Right cardiac atrium (tissue), 5 donors: ENCODE data around the gene GPATCH2. TPM values are rescaled to one million over a fixed set of nuclear protein-coding genes. Genes with fewer than 3 reads are reported as not detected.
"Not testable (repeated sequence)": the region's sequence is repeated elsewhere in the genome, so short reads cannot be mapped to it uniquely, and the experiment has no call there.

Source experiments
- ATAC-seq, 2 donors: fragments of 200-7000 bp; cut with Tn5 transposase; one replicate each; pipeline versions ENCODE4 v1.8.0 to v1.9.1; 2020; ENCODE audit warnings: moderate library complexity in 2 of 2, mild to moderate bottlenecking in 1 of 2
- DNase-seq, 3 donors: peaks; one replicate each; pipeline ENCODE4 v3.0.0-alpha.2; 2020
- H3K27ac ChIP-seq: one replicate; pipeline ENCODE4 v1.5.1; 2013; ENCODE audit warnings: mild to moderate bottlenecking, low read length, control low read depth, moderate library complexity
- H3K27me3 ChIP-seq: one replicate; pipeline ENCODE4 v1.6.1; 2013; ENCODE audit not compliant: control insufficient read depth, insufficient read depth
- H3K4me1 ChIP-seq: one replicate; pipeline ENCODE4 v1.6.1; 2013; ENCODE audit warnings: low read length; ENCODE audit not compliant: control insufficient read depth, insufficient read depth
- H3K4me3 ChIP-seq: one replicate; pipeline ENCODE4 v1.5.1; 2013; ENCODE audit warnings: low read length, control low read depth
- H3K9me3 ChIP-seq: one replicate; pipeline ENCODE4 v1.6.1; 2013; ENCODE audit warnings: low read length; ENCODE audit not compliant: control insufficient read depth
- WGBS: extraction: QIAGEN DNeasy Blood & Tissue Kit; methylation state at CpG from one replicate; pipeline ENCODE4 v1.1.7; 2013; 5-methylcytosine and 5-hydroxymethylcytosine counted together
- intact Hi-C, 4 donors: fragments of 100-400 bp; cut with DNase I; formaldehyde crosslinking; loops; one replicate each; pipeline versions ENCODE4 v1.11.0 to v1.14.0; 2022 to 2023
- polyA plus RNA-seq: library from polyadenylated mRNA; stranded (reverse); fragments of 200-250 nt; gene quantifications from one replicate; pipeline ENCODE4 v1.2.3, GENCODE V29; 2013
- total RNA-seq, 4 donors: library from RNA; stranded (reverse); fragmentation: NEBNext Ultra II Directional; extraction: Animal tissue kit (Norgen Biotek cat#: 25700); gene quantifications; one replicate each; pipeline ENCODE4 v1.2.1, GENCODE V29; 2021
- donor health status: healthy with polysubstance abuse.
- donor health status: DM: no; HTN: yes; CAD: no.
- donor health status: DM: no; HTN: no; CAD: no.
- donor health status: DM: no; HTN: yes; CAD: no; lungs with severe emphysema.
- donor health status: DM: yes; HTN: yes; CAD: no.

Gene GPATCH2
- total and polyA plus RNA-seq, 5 donors = 3.9 to 11.6 (median 9.3) TPM

- 78% methylated on average over 2 of the region's 2 CpGs for WGBS
- H3K4me3 ChIP-seq = no peak overlapping the region
- H3K27me3 ChIP-seq = no peaks in the 10 kb centered on the region
- H3K4me1 ChIP-seq = no peaks in the 10 kb centered on the region
- intact Hi-C loops = no loop called here
- no peak for ATAC-seq
- no peak for DNase-seq
- H3K27ac ChIP-seq = no peak overlapping the region
- H3K9me3 ChIP-seq = no peaks in the 10 kb centered on the region
Measured at GRCh38 chr1:217402301-217402700, 228.6 kb downstream of the GPATCH2 start.

- intact Hi-C loops = no loop called here
- peak in 1 of 2 donors; percentile 43 for ATAC-seq
- DNase-seq = no peak
- Histone ChIP-seq H3K4me1 (no peaks in the 10 kb centered on the region), H3K4me3 (no peak overlapping the region), H3K27me3 (no peaks in the 10 kb centered on the region), H3K27ac (no peak overlapping the region), H3K9me3 (no peaks in the 10 kb centered on the region)
- 75% methylated on average over 1 of the region's 1 CpG for WGBS
Measured at GRCh38 chr1:217393896-217394295, 237.0 kb downstream of the GPATCH2 start.

- no peak overlapping the region for H3K27ac ChIP-seq
- ATAC-seq (no peak), DNase-seq (no peak)
- intact Hi-C loops = no loop called here
- no peaks in the 10 kb centered on the region for H3K4me1 ChIP-seq
- H3K27me3 ChIP-seq = no peaks in the 10 kb centered on the region
- H3K9me3 ChIP-seq = no peaks in the 10 kb centered on the region
- WGBS = 69% methylated on average over 3 of the region's 3 CpGs
- no peak overlapping the region for H3K4me3 ChIP-seq
Measured at GRCh38 chr1:217392441-217392840, 238.4 kb downstream of the GPATCH2 start.

- 78% methylated on average over 5 of the region's 5 CpGs for WGBS
- Histone ChIP-seq H3K27ac (no peak overlapping the region), H3K4me1 (no peaks in the 10 kb centered on the region), H3K4me3 (no peak overlapping the region), H3K9me3 (no peaks in the 10 kb centered on the region), H3K27me3 (no peaks in the 10 kb centered on the region)
- intact Hi-C loops = no loop called here
- DNase-seq = no peak
- no peak for ATAC-seq
Measured at GRCh38 chr1:217389895-217390294, 241.0 kb downstream of the GPATCH2 start.

- WGBS = 80% methylated on average over 9 of the region's 9 CpGs
- Histone ChIP-seq H3K27me3 (no peaks in the 10 kb centered on the region), H3K9me3 (no peaks in the 10 kb centered on the region), H3K4me1 (no peaks in the 10 kb centered on the region), H3K27ac (no peak overlapping the region), H3K4me3 (no peak overlapping the region)
- intact Hi-C loops = no loop called here
- DNase-seq (no peak), ATAC-seq (no peak)
Measured at GRCh38 chr1:217388522-217389065, 242.3 kb downstream of the GPATCH2 start.

GRCh38 chr1:217381773-217382172, 249.1 kb downstream of the GPATCH2 start:
- H3K4me1 ChIP-seq, ATAC-seq, DNase-seq, H3K9me3 ChIP-seq, H3K27ac ChIP-seq, intact Hi-C loops, H3K27me3 ChIP-seq, H3K4me3 ChIP-seq: not testable (repeated sequence)
- 31% methylated on average over 2 of the region's 2 CpGs for WGBS

GRCh38 chr1:217379804-217380203, 251.1 kb downstream of the GPATCH2 start:
- H3K9me3 ChIP-seq, intact Hi-C loops, DNase-seq, H3K27ac ChIP-seq, H3K27me3 ChIP-seq, H3K4me3 ChIP-seq, ATAC-seq, H3K4me1 ChIP-seq: not testable (repeated sequence)
- WGBS = 83% methylated on average over 5 of the region's 5 CpGs

GRCh38 chr1:217379336-217379735, 251.6 kb downstream of the GPATCH2 start:
- H3K27me3 ChIP-seq = no peaks in the 10 kb centered on the region
- H3K4me3 ChIP-seq = no peak overlapping the region
- H3K4me1 ChIP-seq = no peaks in the 10 kb centered on the region
- no peak for DNase-seq
- intact Hi-C loops = no loop called here
- H3K27ac ChIP-seq = no peak overlapping the region
- peaks cover 4% of the 10 kb centered on the region for H3K9me3 ChIP-seq
- WGBS = 78% methylated on average over 5 of the region's 5 CpGs
- no peak for ATAC-seq

Other genes with a start within 250 kb of the GPATCH2 start
- 1 to 10 TPM in 3 of 4 donors, under 1 TPM in 1; 0.62 to 2.5 (median 1.6) TPM for gene SPATA17, start 254 bp upstream of the GPATCH2 start, total RNA-seq
- 0.79 TPM for gene SPATA17, start 254 bp upstream of the GPATCH2 start, polyA plus RNA-seq